HG02588 (cell line): ENCODE results near the gene AGPAT2.

Experiments
- ATAC-seq: cut with Tn5 transposase; IDR thresholded peaks from one replicate; pipeline ENCODE4 v1.9.1; 2021; ENCODE audit warnings: mild to moderate bottlenecking, moderate library complexity; ENCODE audit not compliant: unreplicated experiment

The AGPAT2 gene

DNA sequence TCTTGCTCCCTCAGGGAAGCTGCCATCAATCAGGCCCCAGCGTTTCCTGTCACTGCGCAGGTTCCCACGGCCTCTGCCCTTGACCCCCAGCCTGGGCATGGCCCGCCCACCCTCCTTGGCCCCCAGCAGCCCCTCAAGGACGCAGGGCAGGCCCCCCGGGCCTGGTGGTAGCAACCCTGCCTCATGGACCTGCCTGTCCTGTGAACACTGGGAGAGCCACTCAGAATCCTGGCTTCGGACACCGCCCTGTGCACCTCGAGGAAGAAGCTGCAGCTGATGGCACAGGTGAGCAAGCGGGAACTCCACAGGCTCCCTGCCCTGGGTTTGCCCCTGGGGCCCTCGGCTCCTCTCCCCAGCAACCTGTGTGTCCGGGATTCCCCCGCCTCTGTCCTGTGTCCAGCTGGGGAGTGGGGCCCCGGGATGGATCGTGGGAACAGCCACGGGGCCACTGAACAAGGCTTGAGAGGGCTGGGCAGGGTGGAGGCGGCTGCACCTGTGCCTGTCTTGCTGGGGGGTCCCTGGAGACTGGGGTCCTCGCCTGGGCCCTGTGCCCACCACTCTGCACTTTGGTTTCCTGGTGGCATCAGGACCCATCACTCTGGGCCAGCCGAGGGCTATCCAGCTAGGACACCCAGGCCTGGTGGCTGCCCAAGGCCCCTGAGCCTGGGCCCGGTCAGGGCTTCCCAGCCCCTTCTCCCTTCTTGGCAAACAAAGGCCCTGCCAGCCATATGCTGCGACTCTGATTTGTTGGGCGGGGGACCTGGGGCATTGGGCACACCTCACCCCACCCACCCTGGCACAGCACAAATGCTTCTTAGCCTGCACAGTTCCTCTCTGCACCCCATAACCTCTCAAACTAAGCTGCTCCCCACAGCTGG, 58.0 kb downstream of the AGPAT2 start:
- ATAC-seq: no peak

DNA sequence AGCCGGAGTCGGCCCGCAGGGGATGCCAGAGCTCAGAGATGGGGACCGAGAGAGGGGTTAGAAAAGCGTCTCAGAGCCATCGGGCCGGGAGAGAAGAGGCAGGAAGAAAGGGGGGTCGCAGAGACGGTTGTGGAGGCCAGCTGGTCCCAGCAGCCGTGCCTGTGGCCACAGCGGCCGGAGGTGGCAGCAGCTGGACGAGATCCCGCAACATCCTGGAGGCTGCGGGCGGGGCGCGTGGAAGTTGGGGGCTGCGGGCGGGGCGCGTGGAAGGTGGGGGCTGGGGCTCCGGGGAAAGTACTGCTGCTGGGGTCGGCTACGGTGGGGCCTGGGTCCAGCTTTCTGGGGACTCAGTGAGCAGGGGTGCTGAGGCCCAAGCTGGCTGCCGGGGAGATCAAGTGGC, 59.0 kb downstream of the AGPAT2 start:
- ATAC-seq: no peak

DNA sequence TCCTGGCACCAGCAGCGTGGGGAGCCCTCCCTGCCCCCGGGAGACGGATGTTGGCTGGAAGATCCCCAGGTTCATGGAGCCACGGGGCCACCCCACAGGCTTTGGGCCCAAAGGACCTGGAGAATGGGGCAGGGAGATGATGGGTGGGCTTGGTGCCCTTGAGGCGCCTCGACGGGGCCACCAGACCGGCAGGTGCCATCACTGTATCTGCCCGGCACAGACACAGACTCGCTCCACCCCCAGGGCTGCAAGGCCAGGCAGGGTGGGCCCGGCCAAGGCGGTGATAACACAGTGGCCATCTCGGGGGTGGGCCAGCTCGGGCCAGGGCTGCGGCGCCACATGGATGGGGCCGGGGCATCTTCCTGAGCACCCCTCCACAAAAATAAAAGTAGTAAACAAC, 59.6 kb downstream of the AGPAT2 start:
- ATAC-seq: no peak

DNA sequence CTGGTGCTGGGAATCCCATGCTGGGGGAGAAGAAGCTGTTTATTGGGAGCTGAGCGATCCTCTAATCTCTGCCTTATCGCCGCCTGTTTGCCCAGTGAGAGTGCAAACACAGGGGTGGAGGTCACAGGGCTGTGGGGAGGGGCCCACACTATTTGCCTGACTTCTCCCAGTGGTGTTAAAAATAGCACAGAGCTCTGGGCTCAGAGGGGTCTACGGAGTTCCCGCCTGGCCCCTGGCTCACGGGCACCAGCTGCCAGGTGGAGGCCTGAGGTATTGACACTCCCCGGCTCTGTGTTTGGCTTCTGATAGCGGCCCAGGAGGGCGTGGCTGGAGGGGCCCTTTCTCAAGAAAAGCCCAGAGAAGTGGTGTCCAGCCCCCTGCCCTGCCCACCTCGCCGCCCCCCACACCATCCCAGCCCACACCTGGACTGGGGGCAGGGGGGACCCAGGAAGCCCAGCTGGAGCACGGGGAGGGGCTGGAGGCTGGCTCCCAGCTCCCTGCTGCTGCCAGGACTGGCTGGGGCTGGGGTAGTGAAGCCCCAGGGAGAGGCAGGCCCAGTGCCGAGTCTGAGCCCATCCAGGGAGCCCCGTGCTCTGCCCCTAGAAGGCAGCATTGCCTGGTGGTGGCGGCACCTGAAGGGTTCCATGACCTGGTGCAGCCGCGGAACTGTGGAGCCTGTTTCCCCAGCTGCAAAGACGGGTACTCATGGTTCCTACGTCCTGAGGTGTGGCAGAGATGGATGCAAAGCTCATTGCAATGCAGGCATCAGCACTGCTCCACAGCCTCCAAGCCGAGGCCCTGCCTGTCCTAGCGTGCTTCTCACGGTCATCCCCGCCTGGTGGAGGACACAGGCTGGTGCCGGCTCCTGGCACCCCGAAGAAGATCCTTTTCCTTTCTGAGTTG, 60.3 kb downstream of the AGPAT2 start:
- ATAC-seq: no peak

DNA sequence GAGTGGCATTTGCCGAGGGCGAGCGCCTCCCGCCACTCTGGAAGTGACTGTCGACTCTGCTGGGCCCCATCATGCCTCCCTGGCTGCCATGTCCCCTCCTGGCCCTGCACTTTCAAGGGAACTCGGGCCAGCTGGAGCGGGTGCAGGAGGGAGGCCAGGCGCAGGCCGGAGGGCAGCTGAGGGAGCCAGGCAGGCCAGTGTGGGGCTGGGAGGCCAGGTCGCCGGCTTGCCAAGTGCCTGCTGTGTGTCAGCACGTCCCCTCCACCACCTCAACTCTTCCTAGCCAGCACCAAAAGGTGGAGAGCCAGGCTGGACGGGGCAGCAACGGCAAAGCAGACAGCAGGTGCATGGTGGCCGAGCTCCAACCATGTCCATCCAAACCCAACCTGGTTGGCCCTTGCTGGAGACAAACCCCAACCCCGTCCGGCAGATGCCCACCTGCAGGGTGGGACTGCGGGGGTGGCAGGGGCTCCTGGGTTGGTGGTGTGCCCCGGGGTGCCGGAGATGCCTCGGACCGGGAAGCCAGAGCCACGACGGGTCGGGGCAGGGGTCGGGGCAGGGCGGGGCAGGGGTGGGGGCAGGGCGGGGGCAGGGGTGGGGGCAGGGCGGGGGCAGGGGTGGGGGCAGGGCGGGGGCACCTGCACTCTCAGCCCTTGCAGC, 61.1 kb downstream of the AGPAT2 start:
- no peak for ATAC-seq

DNA sequence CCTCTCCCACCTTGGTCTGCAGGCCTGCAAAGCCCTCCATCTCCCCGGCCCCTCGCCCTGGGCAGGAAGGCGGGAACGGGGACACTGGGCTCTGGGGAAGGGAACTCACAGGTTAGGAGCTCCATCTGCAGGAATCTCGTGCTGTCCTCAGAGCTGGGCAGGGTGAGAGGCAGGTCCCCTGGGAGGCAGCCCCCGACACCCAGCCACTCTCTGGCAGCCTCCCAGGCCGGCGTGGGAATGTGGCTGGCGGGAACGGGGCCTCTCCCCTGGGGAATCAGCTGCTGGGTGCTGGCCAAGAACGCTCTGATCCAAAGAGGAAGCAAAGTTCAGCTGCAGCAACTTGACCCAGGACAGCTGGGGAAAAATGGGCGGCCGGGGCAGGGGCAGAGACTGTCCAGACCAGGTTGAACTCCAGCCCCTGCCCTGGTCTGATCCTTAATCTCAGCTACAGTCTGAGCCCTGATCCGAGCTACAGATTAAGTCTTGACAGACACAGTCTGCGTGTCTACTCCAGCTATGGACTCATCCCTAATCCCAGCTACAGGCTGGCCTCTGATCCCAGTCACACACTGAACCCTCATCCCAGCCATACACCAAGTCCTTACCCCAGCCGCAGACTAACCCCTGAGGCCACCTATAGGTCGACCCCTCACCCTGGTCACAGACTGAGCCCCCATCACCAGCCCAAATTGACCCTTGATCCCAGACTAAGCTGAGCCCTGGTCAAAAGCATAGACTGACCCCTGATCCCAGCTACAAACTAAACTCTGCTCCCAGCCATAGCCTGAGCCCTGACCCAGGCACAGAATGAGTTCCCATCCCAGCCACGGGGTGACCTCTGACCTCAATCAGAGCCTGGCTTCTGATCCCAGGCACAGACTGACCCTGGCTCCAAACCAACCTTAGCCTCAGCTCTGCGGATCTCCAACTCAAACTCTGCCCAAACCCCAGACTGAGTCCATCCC, 61.9 kb downstream of the AGPAT2 start:
- no peak for ATAC-seq

DNA sequence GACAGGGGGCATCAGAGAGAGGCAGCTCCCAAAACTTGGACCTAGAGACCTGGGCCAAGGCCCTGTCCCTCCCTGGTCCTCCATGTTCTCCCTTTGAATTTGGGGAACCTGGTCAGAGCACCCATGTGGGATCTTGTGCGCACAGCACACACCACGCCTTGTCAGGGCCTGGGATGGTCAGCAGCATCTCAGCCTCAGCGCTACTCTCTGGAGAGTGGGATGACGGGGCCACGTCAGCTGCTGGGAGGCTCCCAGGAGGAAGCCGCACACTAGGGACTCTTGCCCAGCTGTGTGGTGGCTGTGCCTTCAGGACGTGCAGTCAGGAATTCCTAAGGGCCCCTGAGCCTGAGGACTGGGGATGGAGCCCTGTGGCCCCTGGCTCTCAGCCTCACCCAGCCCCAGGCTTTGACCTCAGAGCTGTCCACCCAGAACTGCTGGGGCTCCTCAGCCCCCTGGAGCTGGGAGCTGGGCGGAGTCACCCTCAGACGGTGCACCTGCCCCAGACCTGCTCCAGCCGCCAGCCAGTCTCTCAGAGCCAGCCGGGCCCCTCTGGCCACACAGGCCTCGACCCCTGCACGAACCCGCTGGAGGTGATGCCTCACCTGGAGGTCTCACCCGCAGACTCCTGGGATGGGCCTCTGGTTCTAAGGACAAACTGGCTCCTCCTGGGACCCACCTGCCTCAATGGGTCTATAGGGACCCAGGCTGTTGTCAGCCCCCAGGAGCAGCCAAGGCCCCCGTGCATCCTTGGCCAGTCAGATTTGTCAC, 62.9 kb downstream of the AGPAT2 start:
- ATAC-seq: no peak

DNA sequence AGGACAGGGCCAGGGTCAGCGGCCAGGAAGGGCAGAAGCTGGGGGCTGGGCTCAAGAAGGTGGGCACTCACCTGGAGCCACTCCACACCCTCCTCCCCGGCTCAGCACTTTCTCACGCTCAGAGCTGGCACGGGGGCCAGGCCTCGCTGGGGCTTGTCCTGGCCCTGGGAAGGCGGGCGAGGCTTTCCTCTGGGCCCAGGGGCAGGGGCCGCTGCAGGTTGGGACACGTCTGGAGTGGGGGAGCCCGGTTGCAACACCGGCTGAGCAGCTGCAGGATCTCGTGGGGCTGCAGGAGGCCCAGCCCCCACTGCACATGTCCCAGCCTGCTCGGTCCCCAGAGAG, 63.4 kb downstream of the AGPAT2 start:
- no peak for ATAC-seq
